SK-N-MC (cell line): ENCODE data around the gene QRFP.

Experiments
- DNase-seq: peaks from one replicate; pipeline ENCODE4 v3.0.0-alpha.2; 2011; ENCODE audit warnings: low read depth, low spot score
- H3K27ac ChIP-seq: fragments of 200-600 bp; sonication (generic); 2 replicates; pipeline ENCODE4 v1.5.1; 2016; ENCODE audit warnings: mixed run types
- H3K36me3 ChIP-seq: fragments of 200-600 bp; sonication (generic); 2 replicates; pipeline ENCODE4 v1.6.1; 2017; ENCODE audit warnings: antibody characterized with exemption, low read length, mixed read lengths; ENCODE audit not compliant: insufficient read depth
- H3K4me3 ChIP-seq: fragments of 200-600 bp; sonication (generic); 2 replicates; pipeline ENCODE4 v1.5.1; 2016
- H3K9ac ChIP-seq: fragments of 200-600 bp; sonication (generic); 2 replicates; pipeline ENCODE4 v1.8.0; 2017; ENCODE audit warnings: mixed run types, mixed read lengths; ENCODE audit not compliant: insufficient read length
- H3K9me3 ChIP-seq: fragments of 200-600 bp; sonication (generic); 2 replicates; pipeline ENCODE4 v1.6.1; 2017; ENCODE audit warnings: low read depth, mild to moderate bottlenecking, antibody characterized with exemption, low read length, moderate library complexity, mixed read lengths
- EZH2 ChIP-seq: fragments of 200-600 bp; sonication (generic); IDR thresholded peaks from one replicate; pipeline ENCODE4 v1.6.1; 2017; ENCODE audit warnings: antibody characterized with exemption
- FOXP2 ChIP-seq: optimal IDR thresholded peaks from 2 replicates; pipeline ENCODE3; 2011; ENCODE audit warnings: mild to moderate bottlenecking, moderate library complexity; ENCODE audit not compliant: insufficient read depth; ENCODE audit errors: extremely low read length, control extremely low read depth
- POLR2AphosphoS5 ChIP-seq: IDR thresholded peaks from 2 replicates; pipeline ENCODE4 v1.6.1; 2012; ENCODE audit warnings: mild to moderate bottlenecking, low read depth, low read length, borderline replicate concordance

QRFP gene

GRCh38 chr9:130901498-130902203 lies 5.0 kb upstream of the QRFP start:
- Histone ChIP-seq H3K36me3 (no peaks in the 10 kb centered on the region), H3K9ac (no peak overlapping the region), H3K4me3 (no peak overlapping the region), H3K9me3 (no peaks in the 10 kb centered on the region), H3K27ac (no peak overlapping the region)
- no peak for DNase-seq
- no peak for TF ChIP-seq EZH2
- no peak for TF ChIP-seq POLR2AphosphoS5
- TF ChIP-seq FOXP2: no peak

GRCh38 chr9:130900701-130901497 lies 4.3 kb upstream of the QRFP start:
- DNase-seq: no peak
- H3K4me3 ChIP-seq: no peak overlapping the region
- no peak overlapping the region for H3K27ac ChIP-seq
- H3K9me3 ChIP-seq: no peaks in the 10 kb centered on the region
- TF ChIP-seq FOXP2 (no peak), POLR2AphosphoS5 (no peak), EZH2 (no peak)
- H3K9ac ChIP-seq: no peak overlapping the region
- H3K36me3 ChIP-seq: no peaks in the 10 kb centered on the region

- no peak for TF ChIP-seq EZH2
- no peak for TF ChIP-seq FOXP2
- no peak for TF ChIP-seq POLR2AphosphoS5
- DNase-seq: no peak
- H3K9ac ChIP-seq: no peak overlapping the region
- H3K9me3 ChIP-seq: no peaks in the 10 kb centered on the region
- no peak overlapping the region for H3K4me3 ChIP-seq
- no peak overlapping the region for H3K27ac ChIP-seq
- H3K36me3 ChIP-seq: no peaks in the 10 kb centered on the region
These were observed 2.6 kb upstream of the QRFP start for GRCh38 chr9:130899051-130899748.

- Histone ChIP-seq H3K4me3 (no peak overlapping the region), H3K9me3 (no peaks in the 10 kb centered on the region), H3K36me3 (no peaks in the 10 kb centered on the region), H3K27ac (no peak overlapping the region), H3K9ac (no peak overlapping the region)
- no peak for DNase-seq
- TF ChIP-seq FOXP2: no peak
These were observed 1.9 kb upstream of the QRFP start for GRCh38 chr9:130898552-130898852.

GRCh38 chr9:130897848-130898551 lies 1.4 kb upstream of the QRFP start:
- H3K27ac ChIP-seq: no peak overlapping the region
- H3K9me3 ChIP-seq: no peaks in the 10 kb centered on the region
- no peak for DNase-seq
- TF ChIP-seq POLR2AphosphoS5 (no peak), EZH2 (no peak), FOXP2 (no peak)
- H3K4me3 ChIP-seq: no peak overlapping the region
- H3K36me3 ChIP-seq: no peaks in the 10 kb centered on the region
- H3K9ac ChIP-seq: no peak overlapping the region

- H3K9me3 ChIP-seq: no peaks in the 10 kb centered on the region
- no peak overlapping the region for H3K27ac ChIP-seq
- H3K36me3 ChIP-seq: no peaks in the 10 kb centered on the region
- DNase-seq: no peak
- no peak overlapping the region for H3K4me3 ChIP-seq
- TF ChIP-seq EZH2: no peak
- TF ChIP-seq POLR2AphosphoS5: no peak
- TF ChIP-seq FOXP2: no peak
- no peak overlapping the region for H3K9ac ChIP-seq
These were observed 616 bp upstream of the QRFP start for GRCh38 chr9:130897105-130897751.

- no peak overlapping the region for H3K9ac ChIP-seq
- no peak overlapping the region for H3K4me3 ChIP-seq
- TF ChIP-seq POLR2AphosphoS5: no peak
- no peak for TF ChIP-seq FOXP2
- TF ChIP-seq EZH2: no peak
- H3K36me3 ChIP-seq: no peaks in the 10 kb centered on the region
- no peak overlapping the region for H3K27ac ChIP-seq
- no peaks in the 10 kb centered on the region for H3K9me3 ChIP-seq
- no peak for DNase-seq
These were observed 955 bp downstream of the QRFP start for GRCh38 chr9:130895481-130896232.
